ENCODE data around the gene NT5M. TPM values are rescaled to one million over a fixed set of nuclear protein-coding genes. Genes with fewer than 3 reads are reported as not detected.

The NT5M gene
- total and polyA plus RNA-seq, 9 of the 15 experiments (the other 6 are each of a cell fraction or from before 2014, with no cell fraction given): 0.24 to 10.1 (median 3.4) TPM

- TF ChIP-seq RREB1 (CRISPR knock-in tag; IDR thresholded peaks at IDR 0.05): no peak
- TF ChIP-seq HSF4 (CRISPR knock-in tag; IDR thresholded peaks at IDR 0.05; ENCODE audit: borderline replicate concordance): no peak
- no peak for TF ChIP-seq CBX8 (IDR thresholded peaks at IDR 0.05; ENCODE audit: borderline replicate concordance, extremely low read depth, low read depth, low read length, poor library complexity, severe bottlenecking)
- no peak for TF ChIP-seq NFATC3 (IDR thresholded peaks at IDR 0.05)
- TF ChIP-seq STAT5A (IDR thresholded peaks at IDR 0.05; ENCODE audit: borderline replicate concordance, low read length): no peak
- no peak for TF ChIP-seq RBM39 (optimal IDR thresholded peaks at IDR 0.05; ENCODE audit: low read depth, low read length)
- TF ChIP-seq HDGF (IDR thresholded peaks at IDR 0.05): no peak
- TF ChIP-seq, protein P1, sequence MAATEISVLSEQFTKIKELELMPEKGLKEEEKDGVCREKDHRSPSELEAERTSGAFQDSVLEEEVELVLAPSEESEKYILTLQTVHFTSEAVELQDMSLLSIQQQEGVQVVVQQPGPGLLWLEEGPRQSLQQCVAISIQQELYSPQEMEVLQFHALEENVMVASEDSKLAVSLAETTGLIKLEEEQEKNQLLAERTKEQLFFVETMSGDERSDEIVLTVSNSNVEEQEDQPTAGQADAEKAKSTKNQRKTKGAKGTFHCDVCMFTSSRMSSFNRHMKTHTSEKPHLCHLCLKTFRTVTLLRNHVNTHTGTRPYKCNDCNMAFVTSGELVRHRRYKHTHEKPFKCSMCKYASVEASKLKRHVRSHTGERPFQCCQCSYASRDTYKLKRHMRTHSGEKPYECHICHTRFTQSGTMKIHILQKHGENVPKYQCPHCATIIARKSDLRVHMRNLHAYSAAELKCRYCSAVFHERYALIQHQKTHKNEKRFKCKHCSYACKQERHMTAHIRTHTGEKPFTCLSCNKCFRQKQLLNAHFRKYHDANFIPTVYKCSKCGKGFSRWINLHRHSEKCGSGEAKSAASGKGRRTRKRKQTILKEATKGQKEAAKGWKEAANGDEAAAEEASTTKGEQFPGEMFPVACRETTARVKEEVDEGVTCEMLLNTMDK (IDR thresholded peaks at IDR 0.05; ENCODE audit: borderline replicate concordance, insufficient read depth, low read depth, low read length, poor library complexity, severe bottlenecking): no peak
- no peak for TF ChIP-seq ZFP36 (IDR thresholded peaks at IDR 0.05; ENCODE audit: low read depth, low read length, partially characterized antibody)
Observed at GRCh38 chr17:17326275-17326875, 23.2 kb downstream of the NT5M start (continued).

Data from K562 (cell line).